HUES48 (cell line): ENCODE data around the gene BDH1.

Experiments used
- H3K27ac ChIP-seq: one replicate; pipeline ENCODE4 v1.7.0; 2013; ENCODE audit warnings: low read depth, low read length, inconsistent platforms
- H3K27me3 ChIP-seq: 2 replicates; pipeline ENCODE4 v1.6.1; 2013; ENCODE audit warnings: mild to moderate bottlenecking, low read length; ENCODE audit not compliant: control insufficient read depth, insufficient read depth
- H3K36me3 ChIP-seq: 2 replicates; pipeline ENCODE4 v1.6.1; 2013; ENCODE audit warnings: low read length; ENCODE audit not compliant: control insufficient read depth, insufficient read depth
- H3K4me1 ChIP-seq: 2 replicates; pipeline ENCODE4 v1.6.1; 2013; ENCODE audit warnings: mild to moderate bottlenecking, low read length; ENCODE audit not compliant: control insufficient read depth, insufficient read depth
- H3K4me3 ChIP-seq: 2 replicates; pipeline ENCODE4 v1.5.1; 2013; ENCODE audit warnings: mild to moderate bottlenecking, low read depth, low read length
- H3K9ac ChIP-seq: 2 replicates; pipeline ENCODE4 v1.6.1; 2013; ENCODE audit warnings: mild to moderate bottlenecking, low read depth, low read length, moderate library complexity
- H3K9me3 ChIP-seq: 2 replicates; pipeline ENCODE4 v1.6.1; 2013; ENCODE audit warnings: low read length; ENCODE audit not compliant: control insufficient read depth, insufficient read depth

The BDH1 gene

GRCh38 chr3:197564097-197564843 is 8.5 kb upstream of the BDH1 start:
- H3K4me1 ChIP-seq: peaks cover 25% of the 10 kb centered on the region; the same call in 1 of the 2 replicates
- no peaks in the 10 kb centered on the region for H3K36me3 ChIP-seq
- no peaks in the 10 kb centered on the region; the same call in 1 of the 2 replicates for H3K27me3 ChIP-seq
- H3K4me3 ChIP-seq: 0 out of 2 replicates have a peak overlapping the region, but pooled peaks have one; percentile 6
- H3K27ac ChIP-seq: no peak overlapping the region
- no peak overlapping the region for H3K9ac ChIP-seq
- H3K9me3 ChIP-seq: peaks cover 39% of the 10 kb centered on the region

- Histone ChIP-seq H3K9me3 (peaks cover 39% of the 10 kb centered on the region), H3K4me1 (peaks cover 10% of the 10 kb centered on the region; the same call in 1 of the 2 replicates), H3K4me3 (no peak overlapping the region), H3K36me3 (no peaks in the 10 kb centered on the region), H3K27ac (no peak overlapping the region), H3K9ac (no peak overlapping the region), H3K27me3 (no peaks in the 10 kb centered on the region; the same call in 1 of the 2 replicates)
These were observed 6.9 kb upstream of the BDH1 start for GRCh38 chr3:197562398-197563251.

GRCh38 chr3:197561926-197562325 is 6.2 kb upstream of the BDH1 start:
- peaks cover 3% of the 10 kb centered on the region; the same call in 1 of the 2 replicates for H3K4me1 ChIP-seq
- no peaks in the 10 kb centered on the region for H3K36me3 ChIP-seq
- peaks cover 3% of the 10 kb centered on the region; the same call in 1 of the 2 replicates for H3K27me3 ChIP-seq
- peaks cover 39% of the 10 kb centered on the region for H3K9me3 ChIP-seq
- no peak overlapping the region for H3K27ac ChIP-seq
- no peak overlapping the region for H3K9ac ChIP-seq
- no peak overlapping the region for H3K4me3 ChIP-seq

GRCh38 chr3:197559651-197560050 is 3.9 kb upstream of the BDH1 start:
- H3K4me1 ChIP-seq: no peaks in the 10 kb centered on the region; the same call in 1 of the 2 replicates
- peaks cover 8% of the 10 kb centered on the region; the same call in 1 of the 2 replicates for H3K27me3 ChIP-seq
- no peak overlapping the region for H3K27ac ChIP-seq
- peaks cover 20% of the 10 kb centered on the region for H3K9me3 ChIP-seq
- H3K36me3 ChIP-seq: no peaks in the 10 kb centered on the region
- no peak overlapping the region for H3K9ac ChIP-seq
- H3K4me3 ChIP-seq: no peak overlapping the region

GRCh38 chr3:197554562-197555280 is 1.0 kb downstream of the BDH1 start:
- H3K27me3 ChIP-seq: peaks cover 8% of the 10 kb centered on the region; the same call in 1 of the 2 replicates
- peak overlapping the region; percentile 73 for H3K9ac ChIP-seq
- H3K9me3 ChIP-seq: no peaks in the 10 kb centered on the region
- peak overlapping the region; percentile 73 for H3K4me3 ChIP-seq
- no peaks in the 10 kb centered on the region for H3K36me3 ChIP-seq
- peaks cover 24% of the 10 kb centered on the region for H3K4me1 ChIP-seq
- H3K27ac ChIP-seq: peak overlapping the region; percentile 53

- H3K27ac ChIP-seq: peak overlapping the region; percentile 53
- 0 out of 2 replicates have a peak overlapping the region, but pooled peaks have one; percentile 20 for H3K9ac ChIP-seq
- peaks cover 30% of the 10 kb centered on the region for H3K4me1 ChIP-seq
- H3K4me3 ChIP-seq: peak overlapping the region; percentile 73
- H3K9me3 ChIP-seq: no peaks in the 10 kb centered on the region
- no peaks in the 10 kb centered on the region for H3K36me3 ChIP-seq
- H3K27me3 ChIP-seq: peaks cover 8% of the 10 kb centered on the region; the same call in 1 of the 2 replicates
These were observed 1.6 kb downstream of the BDH1 start for GRCh38 chr3:197554196-197554561.

- Histone ChIP-seq H3K27ac (no peak overlapping the region), H3K9ac (no peak overlapping the region), H3K4me1 (peaks cover 45% of the 10 kb centered on the region), H3K9me3 (no peaks in the 10 kb centered on the region), H3K36me3 (no peaks in the 10 kb centered on the region), H3K27me3 (peaks cover 7% of the 10 kb centered on the region; the same call in 1 of the 2 replicates), H3K4me3 (no peak overlapping the region)
These were observed 3.6 kb downstream of the BDH1 start for GRCh38 chr3:197552198-197552597.

GRCh38 chr3:197550489-197550888 is 5.3 kb downstream of the BDH1 start:
- H3K9me3 ChIP-seq: no peaks in the 10 kb centered on the region
- H3K4me1 ChIP-seq: peaks cover 47% of the 10 kb centered on the region
- no peaks in the 10 kb centered on the region for H3K27me3 ChIP-seq
- no peaks in the 10 kb centered on the region for H3K36me3 ChIP-seq
- no peak overlapping the region for H3K4me3 ChIP-seq
- no peak overlapping the region for H3K9ac ChIP-seq
- H3K27ac ChIP-seq: peak overlapping the region; percentile 11

- Histone ChIP-seq H3K27ac (peak overlapping the region; percentile 63), H3K4me1 (peaks cover 45% of the 10 kb centered on the region), H3K4me3 (no peak overlapping the region)
These were observed 6.4 kb downstream of the BDH1 start for GRCh38 chr3:197549261-197549885.

GRCh38 chr3:197547306-197548011 is 8.3 kb downstream of the BDH1 start:
- H3K27ac ChIP-seq: no peak overlapping the region

More at GRCh38 chr3:197549261-197549885, 6.4 kb downstream of the BDH1 start:
- no peaks in the 10 kb centered on the region for H3K9me3 ChIP-seq
- no peaks in the 10 kb centered on the region for H3K36me3 ChIP-seq
- no peak overlapping the region; the same call in 1 of the 2 replicates for H3K9ac ChIP-seq
- H3K27me3 ChIP-seq: no peaks in the 10 kb centered on the region

More at GRCh38 chr3:197547306-197548011, 8.3 kb downstream of the BDH1 start:
- Histone ChIP-seq H3K9me3 (no peaks in the 10 kb centered on the region), H3K9ac (no peak overlapping the region), H3K4me3 (no peak overlapping the region), H3K36me3 (no peaks in the 10 kb centered on the region), H3K27me3 (no peaks in the 10 kb centered on the region), H3K4me1 (peaks cover 47% of the 10 kb centered on the region)
